Inflammatory macrophage (primary cell): ENCODE results near the gene SAMD8.
"Not testable (repeated sequence)": the region's sequence is repeated elsewhere in the genome, so short reads cannot be mapped to it uniquely, and the experiment has no call there.

Experiments
- DNase-seq, 2 donors: peaks; one replicate each; pipeline ENCODE4 v3.0.0-alpha.2; 2020 to 2022

Gene SAMD8

GRCh38 chr10:75107756-75108683, 3.4 kb upstream of the SAMD8 start:
- no peak for DNase-seq

DNA sequence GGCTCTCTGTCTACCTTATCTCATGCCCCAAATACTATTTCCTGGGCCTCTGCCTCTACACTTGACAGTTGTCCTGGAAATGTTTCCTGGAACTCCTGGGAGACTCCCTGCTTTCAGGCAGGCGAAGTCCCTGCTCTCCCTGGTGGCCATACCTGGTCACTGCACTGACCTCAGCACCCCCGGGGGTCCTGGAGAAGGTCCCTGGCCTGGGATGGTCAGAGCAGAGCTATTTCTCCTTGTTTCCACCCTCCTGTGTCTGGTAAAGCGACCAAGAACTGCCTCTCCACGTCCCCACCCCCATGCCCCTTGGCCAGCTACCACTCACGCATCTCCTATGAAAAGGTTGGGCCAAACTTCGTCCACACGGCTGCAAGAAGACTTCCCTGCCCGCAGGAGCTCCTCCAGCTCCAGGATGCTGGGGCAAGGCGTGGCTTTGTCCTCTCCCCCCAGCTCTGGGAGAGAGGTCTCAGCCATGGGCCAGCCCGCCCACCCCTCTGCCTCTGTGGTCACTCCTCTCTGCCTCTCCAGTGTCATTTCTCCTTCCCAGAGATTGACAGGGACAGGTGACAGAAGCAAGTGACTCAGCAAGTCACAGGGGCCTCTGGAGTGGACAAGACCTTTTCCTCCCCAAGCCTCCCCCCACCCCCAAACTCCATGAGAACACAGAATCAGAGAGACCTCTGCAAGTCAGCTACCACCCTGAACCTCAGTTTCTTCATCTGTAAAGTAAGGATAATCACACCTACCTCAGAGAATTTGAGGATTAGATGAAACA, 2.6 kb upstream of the SAMD8 start:
- DNase-seq: peak; percentile 20 to 51

DNA sequence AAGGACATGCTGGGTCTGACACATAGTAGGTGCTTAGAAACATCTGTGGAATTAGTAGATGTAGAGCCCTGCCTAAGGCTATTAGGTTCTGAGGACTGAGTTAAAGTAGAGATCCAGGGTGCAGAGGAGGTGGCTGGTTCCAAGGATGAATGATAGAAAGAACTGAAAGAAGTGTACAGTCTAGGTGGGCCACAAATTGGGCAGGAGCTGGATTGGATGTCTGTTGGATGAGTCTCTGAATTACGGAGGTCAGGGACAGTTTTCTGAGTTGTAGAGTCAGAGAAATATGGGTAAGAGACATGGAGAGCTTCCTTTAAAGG, 2.0 kb upstream of the SAMD8 start:
- no peak for DNase-seq

GRCh38 chr10:75110006-75110632, 1.3 kb upstream of the SAMD8 start:
- no peak for DNase-seq

DNA sequence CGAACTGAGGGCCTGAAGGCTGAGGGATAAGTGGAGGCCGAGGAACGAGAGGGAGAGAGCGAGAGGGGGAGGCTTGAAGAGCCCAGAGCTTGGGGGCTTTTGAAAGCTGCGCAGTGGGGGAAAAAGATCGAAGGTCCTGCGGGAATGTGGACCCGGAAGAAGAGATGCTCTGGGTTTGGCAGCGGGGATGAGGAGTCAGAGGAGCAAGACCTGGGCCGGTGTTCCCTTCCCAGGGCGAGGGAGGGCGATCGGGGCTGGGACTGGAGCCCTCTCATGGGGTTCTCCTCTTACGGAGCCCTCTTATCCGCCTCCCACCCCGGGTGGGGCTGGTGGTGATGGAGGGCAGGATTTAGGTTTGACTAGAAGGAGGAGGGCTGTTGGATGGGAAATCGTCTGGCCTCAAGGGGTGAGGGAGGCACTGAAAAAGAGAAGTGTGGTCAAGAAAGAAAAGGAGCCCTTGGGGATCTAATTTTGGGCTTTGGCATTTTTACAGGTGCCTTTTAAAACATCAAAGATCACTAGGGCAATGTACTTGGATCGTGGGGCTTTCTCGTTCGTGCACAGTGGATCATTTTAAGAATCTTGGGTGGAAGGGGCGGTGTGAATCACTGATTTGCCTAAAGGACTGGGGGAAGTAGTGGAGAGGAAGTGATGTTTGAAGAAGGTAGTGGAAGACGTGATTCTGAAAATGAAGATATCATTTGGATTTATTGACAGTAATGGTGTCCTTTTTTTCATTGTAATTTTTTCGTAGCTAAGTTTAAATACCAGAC, 637 bp downstream of the SAMD8 start:
- DNase-seq: peak; percentile 40 to 42

DNA sequence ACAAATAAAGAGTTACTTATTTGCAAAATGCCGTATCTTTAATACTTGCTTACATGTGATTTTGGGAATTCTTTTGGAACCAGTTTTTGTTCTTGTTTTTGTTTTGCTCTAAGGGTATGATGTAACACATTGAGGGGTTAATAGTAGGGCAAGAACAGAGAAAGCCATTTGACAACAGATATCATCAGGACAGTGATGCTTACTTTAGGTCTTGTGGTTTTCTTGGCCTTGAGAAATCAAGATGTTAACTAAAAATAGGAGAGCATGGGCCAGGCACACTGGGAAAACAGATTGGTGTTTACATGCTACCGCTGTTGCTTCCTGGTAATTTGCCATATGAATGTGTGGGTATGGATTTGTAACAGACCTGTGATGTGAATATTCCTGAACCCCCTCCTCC, 3.7 kb downstream of the SAMD8 start:
- DNase-seq: peak; percentile 67 to 71

GRCh38 chr10:75116941-75117775, 5.7 kb downstream of the SAMD8 start:
- DNase-seq: not testable (repeated sequence)

- DNase-seq: no peak
Measured at GRCh38 chr10:75117995-75118394, 6.5 kb downstream of the SAMD8 start.

DNA sequence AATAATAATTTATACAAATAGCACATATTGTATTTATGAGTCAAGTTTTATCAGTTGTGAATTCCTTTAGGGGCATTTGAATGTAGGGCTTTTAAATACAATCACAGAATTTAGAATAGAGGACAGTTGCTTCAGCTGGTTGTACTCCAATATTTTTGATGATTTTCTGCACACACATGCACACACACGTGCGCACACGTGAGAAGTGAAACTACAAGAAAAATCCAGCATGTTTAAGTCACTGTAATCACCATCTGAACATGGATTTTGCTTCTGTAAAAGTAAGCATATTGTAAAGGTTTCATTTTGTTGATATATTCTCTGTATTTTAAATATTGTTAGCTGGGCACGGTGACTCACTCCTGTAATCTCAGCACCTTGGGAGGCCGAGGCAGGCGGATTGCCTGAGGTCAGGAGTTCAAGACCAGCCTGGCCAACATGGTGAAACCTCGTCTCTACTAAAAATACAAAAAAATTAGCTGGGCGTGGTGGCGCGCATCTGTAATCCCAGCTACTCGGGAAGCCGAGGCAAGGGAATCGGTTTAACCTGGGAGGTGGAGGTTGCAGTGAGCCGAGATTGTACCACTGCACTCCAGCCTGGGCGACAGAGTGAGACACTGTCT, 8.1 kb downstream of the SAMD8 start:
- DNase-seq: not testable (repeated sequence)

DNA sequence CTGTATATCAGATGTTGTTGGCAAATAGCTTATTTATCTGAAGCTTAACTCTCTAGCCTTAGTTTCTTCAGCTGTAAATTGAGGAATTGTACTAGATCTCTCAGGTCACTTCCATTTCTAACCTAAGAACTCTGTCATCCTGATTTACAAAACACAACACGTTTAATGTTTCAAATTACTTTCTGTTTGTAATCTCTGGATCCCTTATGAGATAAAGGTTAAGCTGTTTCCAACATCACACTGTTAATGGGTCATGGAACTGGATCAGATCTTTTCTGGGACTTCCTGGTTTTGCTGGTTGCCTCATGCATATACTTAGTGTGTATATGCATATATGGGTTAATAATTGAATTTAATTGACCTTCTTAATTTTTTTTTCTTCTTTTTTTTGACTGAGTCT, 9.9 kb downstream of the SAMD8 start:
- DNase-seq: no peak

GRCh38 chr10:75122505-75122904, 11.0 kb downstream of the SAMD8 start:
- no peak for DNase-seq

DNA sequence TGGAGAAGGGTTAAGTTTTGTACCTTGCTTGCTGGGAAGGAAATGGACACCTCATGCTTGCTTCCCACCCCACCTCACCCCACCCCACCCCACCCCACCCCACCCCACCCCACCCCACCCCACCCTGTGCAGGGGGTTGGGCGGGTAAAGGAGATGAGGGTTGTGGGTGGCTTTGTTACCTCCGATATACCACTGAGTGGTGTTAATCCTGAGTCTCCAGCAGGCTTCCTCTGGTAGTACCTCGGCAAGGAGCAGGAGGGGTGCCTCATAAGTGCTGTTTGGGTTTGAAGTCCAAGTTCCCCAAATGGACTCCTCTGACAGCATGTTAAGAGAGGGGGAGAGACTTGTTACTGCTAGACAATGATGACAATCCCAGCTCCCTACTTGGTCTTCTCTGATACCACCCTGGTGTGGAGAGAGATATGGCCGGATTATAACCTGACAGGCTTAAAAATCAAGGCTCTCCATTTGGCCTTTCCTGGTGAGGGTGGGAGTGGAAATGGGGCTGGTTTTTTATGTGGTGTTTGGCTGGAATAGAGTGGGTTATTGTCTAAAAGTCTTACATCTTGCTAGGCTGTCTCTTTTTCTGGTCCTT, 11.7 kb downstream of the SAMD8 start:
- no peak for DNase-seq

DNA sequence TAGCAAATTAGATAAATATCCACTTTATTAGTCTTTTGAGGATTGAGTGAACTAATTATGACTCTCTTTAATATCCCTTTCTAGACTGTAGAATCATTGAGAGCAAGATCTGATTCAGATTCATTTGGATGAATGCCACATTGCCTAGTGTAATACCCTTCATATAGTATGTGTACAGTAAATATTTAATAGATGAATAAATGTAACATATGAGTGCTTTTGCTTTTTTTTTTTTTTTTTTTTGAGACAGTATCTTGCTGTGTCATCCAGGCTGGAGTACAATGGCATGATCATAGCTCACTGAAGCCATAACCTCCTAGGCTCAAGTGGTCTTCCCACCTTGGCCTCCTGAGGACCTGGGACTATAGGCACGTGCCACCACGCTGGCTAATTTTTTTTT, 14.8 kb downstream of the SAMD8 start:
- no peak for DNase-seq

- peak; percentile 33 to 60 for DNase-seq
Measured at GRCh38 chr10:75127471-75127870, 16.0 kb downstream of the SAMD8 start.

- not testable (repeated sequence) for DNase-seq
Measured at GRCh38 chr10:75128985-75129384, 17.5 kb downstream of the SAMD8 start.

- DNase-seq: no peak
Measured at GRCh38 chr10:75129537-75129936, 18.1 kb downstream of the SAMD8 start.

GRCh38 chr10:75133701-75134100, 22.2 kb downstream of the SAMD8 start:
- DNase-seq: not testable (repeated sequence)

GRCh38 chr10:75136346-75136745, 24.9 kb downstream of the SAMD8 start:
- DNase-seq: no peak

GRCh38 chr10:75137533-75138438, 26.3 kb downstream of the SAMD8 start:
- DNase-seq: peak in 1 of 2 donors; percentile 37

GRCh38 chr10:75140246-75140645, 28.8 kb downstream of the SAMD8 start:
- DNase-seq: no peak
